Measurements from ENCODE around the gene SMAD7. TPM values are rescaled to one million over a fixed set of nuclear protein-coding genes. Genes with fewer than 3 reads are reported as not detected.

The SMAD7 gene
- total and polyA plus RNA-seq, 10 of the 15 experiments (the other 5 are each of a cell fraction or from before 2014, with no cell fraction given), result 1.3 to 22.5 (median 8.0) TPM

DNA sequence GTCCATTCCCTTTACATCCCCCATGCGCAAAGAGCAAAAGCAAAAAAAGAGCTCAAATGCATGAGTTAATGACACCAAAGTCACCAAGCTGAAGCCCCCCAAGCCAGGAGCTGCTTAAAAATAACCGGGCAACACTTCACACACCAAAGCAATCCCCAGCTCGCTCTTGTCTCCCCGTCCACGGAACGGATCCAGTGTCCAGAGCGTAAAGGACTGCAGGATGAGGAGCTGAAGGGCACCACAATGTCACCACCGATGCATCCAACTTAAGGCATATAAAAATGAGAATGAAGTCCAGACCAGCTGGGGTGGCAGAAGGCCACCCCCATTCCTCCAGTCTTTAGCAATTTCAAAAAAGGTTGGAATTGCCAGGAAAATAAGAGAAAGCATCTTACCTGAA is 8.7 kb downstream of the SMAD7 start:
- Histone ChIP-seq H3K79me2 (ENCODE audit: control insufficient read depth, insufficient read depth, low read length) (peaks cover 100% of the 10 kb centered on the region), H2AFZ (ENCODE audit: control insufficient read depth, low read depth, low read length) (no peak overlapping the region), H3K27me3 (replicated peaks in 1 of 2; ENCODE audit: control insufficient read depth in 2 of 2, insufficient read depth in 2 of 2, low read length in 1 of 2) (no peaks in the 10 kb centered on the region), H3K4me1 (ENCODE audit: control insufficient read depth, insufficient read depth, low read length) (peaks cover 45% of the 10 kb centered on the region), H3K27ac (ENCODE audit: control insufficient read depth, insufficient read depth) (no peak overlapping the region), H3K9ac (ENCODE audit: control insufficient read depth, insufficient read depth, low read length) (no peak overlapping the region), H4K20me1 (ENCODE audit: control insufficient read depth, insufficient read depth) (peaks cover 4% of the 10 kb centered on the region; the same call in 1 of the 2 replicates), H3K36me3 (ENCODE audit: control insufficient read depth in 2 of 2, insufficient read depth in 2 of 2, low read length in 1 of 2) (peaks cover 11 to 14% of the 10 kb centered on the region in 2 experiments), H3K4me3 (no peak overlapping the region; the same call in 1 of the 2 replicates), H3K4me2 (ENCODE audit: control insufficient read depth, insufficient read depth) (peak overlapping the region; percentile 64), H3K9me3 (replicated peaks; ENCODE audit: control insufficient read depth, insufficient read depth, low read length) (no peaks in the 10 kb centered on the region)
- 73% methylated on average over 8 of the region's 8 CpGs for WGBS (ENCODE audit: insufficient coverage, insufficient replicate concordance, low lambda C conversion rate, missing lambda C conversion rate)
- intact Hi-C loops (cut with micrococcal nuclease; ENCODE audit: unreplicated experiment) (loop anchor here (5.0 kb wide), 1 partner anchor 235 kb away; no protein-coding TSS in a partner anchor), in situ Hi-C loops (cut with MboI) (loop anchor here (10.0 to 25.0 kb wide), 2 partner anchors 233 to 1345 kb away; partner anchors contain the start of genes CXXC1 and MBD1)
- ChIA-PET SMC1A (ENCODE audit: uncharacterized antibody, unreplicated experiment) (interaction anchor here (1.2 to 2.1 kb wide), 5 partner anchors 11 to 163 kb away, joined by 3 to 9 read pairs (median 4); no protein-coding TSS in a partner anchor), RAD21 (ENCODE audit: unreplicated experiment) (interaction anchor here (1.0 to 1.5 kb wide), 3 partner anchors 9 to 107 kb away, joined by 3 to 5 read pairs (median 5); no protein-coding TSS in a partner anchor), CTCF (interaction anchor here (0.9 to 1.3 kb wide), 4 partner anchors 10 to 220 kb away, joined by 3 to 5 read pairs (median 4); no protein-coding TSS in a partner anchor), POLR2A (interaction anchor here (1.7 kb wide), 1 partner anchor 14 kb away, joined by 3 read pairs; no protein-coding TSS in a partner anchor)
- DNase-seq (ENCODE audit: low read depth, low spot score) (no peak), FAIRE-seq (no peak), ATAC-seq (no peak)
- BruUV-seq (replicated peaks), result no TSS peak
- no peak for TF ChIP-seq ZNF24 (IDR thresholded peaks at IDR 0.05)

DNA sequence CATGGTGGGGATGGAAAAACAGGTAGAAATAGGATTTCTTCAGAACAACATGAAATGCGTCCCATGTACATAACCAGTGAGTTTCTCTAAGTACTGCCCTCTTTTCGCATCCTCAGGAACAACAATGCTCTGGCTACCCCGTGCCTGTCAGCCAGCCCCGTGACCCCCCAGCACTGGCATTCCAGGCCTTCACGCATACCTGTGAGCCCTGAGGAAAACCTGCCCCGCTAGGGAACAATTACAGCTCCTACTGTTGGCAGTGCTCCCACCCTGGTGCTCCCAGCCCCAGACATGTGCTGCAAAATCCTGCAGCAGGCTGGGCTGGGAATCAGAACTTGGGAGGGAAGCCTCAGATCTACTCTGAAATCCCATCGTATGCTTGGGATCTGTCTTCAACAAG is 9.1 kb downstream of the SMAD7 start:
- in situ Hi-C loops (cut with MboI) (loop anchor here (10.0 to 25.0 kb wide), 2 partner anchors 233 to 1346 kb away; partner anchors contain the start of genes CXXC1 and MBD1), intact Hi-C loops (cut with micrococcal nuclease; ENCODE audit: unreplicated experiment) (loop anchor here (5.0 kb wide), 1 partner anchor 236 kb away; no protein-coding TSS in a partner anchor)
- 78% methylated on average over 7 of the region's 7 CpGs for WGBS (ENCODE audit: insufficient coverage, insufficient replicate concordance, low lambda C conversion rate, missing lambda C conversion rate)
- TSS peak; percentile 11 for BruUV-seq (replicated peaks)
- Histone ChIP-seq H3K4me2 (ENCODE audit: control insufficient read depth, insufficient read depth) (peak overlapping the region; percentile 82), H3K4me1 (ENCODE audit: control insufficient read depth, insufficient read depth, low read length) (peaks cover 42% of the 10 kb centered on the region), H3K27me3 (replicated peaks in 1 of 2; ENCODE audit: control insufficient read depth in 2 of 2, insufficient read depth in 2 of 2, low read length in 1 of 2) (no peaks in the 10 kb centered on the region), H3K27ac (ENCODE audit: control insufficient read depth, insufficient read depth) (no peak overlapping the region), H3K9ac (ENCODE audit: control insufficient read depth, insufficient read depth, low read length) (no peak overlapping the region), H3K4me3 (peak overlapping the region; percentile 35; the same call in 1 of the 2 replicates), H3K36me3 (ENCODE audit: control insufficient read depth in 2 of 2, insufficient read depth in 2 of 2, low read length in 1 of 2) (peaks cover 11 to 14% of the 10 kb centered on the region in 2 experiments), H3K79me2 (ENCODE audit: control insufficient read depth, insufficient read depth, low read length) (peaks cover 99% of the 10 kb centered on the region), H4K20me1 (ENCODE audit: control insufficient read depth, insufficient read depth) (peaks cover 4% of the 10 kb centered on the region; the same call in 1 of the 2 replicates), H3K9me3 (replicated peaks; ENCODE audit: control insufficient read depth, insufficient read depth, low read length) (no peaks in the 10 kb centered on the region), H2AFZ (ENCODE audit: control insufficient read depth, low read depth, low read length) (no peak overlapping the region)
- ATAC-seq, result no peak
- no peak for DNase-seq (ENCODE audit: low read depth, low spot score)
- ChIA-PET SMC1A (ENCODE audit: uncharacterized antibody, unreplicated experiment) (interaction anchor here (0.9 to 2.1 kb wide), 7 partner anchors 10 to 163 kb away, joined by 3 to 9 read pairs (median 4); no protein-coding TSS in a partner anchor), RAD21 (ENCODE audit: unreplicated experiment) (interaction anchor here (1.0 to 1.5 kb wide), 3 partner anchors 9 to 107 kb away, joined by 3 to 5 read pairs (median 5); no protein-coding TSS in a partner anchor), POLR2A (interaction anchor here (0.6 to 1.7 kb wide), 2 partner anchors 12 to 14 kb away, joined by 3 to 7 read pairs; no protein-coding TSS in a partner anchor), CTCF (interaction anchor here (0.7 to 1.3 kb wide), 6 partner anchors 9 to 231 kb away, joined by 3 to 5 read pairs (median 3); no protein-coding TSS in a partner anchor)
- no peak for FAIRE-seq
- TF ChIP-seq, protein P1, sequence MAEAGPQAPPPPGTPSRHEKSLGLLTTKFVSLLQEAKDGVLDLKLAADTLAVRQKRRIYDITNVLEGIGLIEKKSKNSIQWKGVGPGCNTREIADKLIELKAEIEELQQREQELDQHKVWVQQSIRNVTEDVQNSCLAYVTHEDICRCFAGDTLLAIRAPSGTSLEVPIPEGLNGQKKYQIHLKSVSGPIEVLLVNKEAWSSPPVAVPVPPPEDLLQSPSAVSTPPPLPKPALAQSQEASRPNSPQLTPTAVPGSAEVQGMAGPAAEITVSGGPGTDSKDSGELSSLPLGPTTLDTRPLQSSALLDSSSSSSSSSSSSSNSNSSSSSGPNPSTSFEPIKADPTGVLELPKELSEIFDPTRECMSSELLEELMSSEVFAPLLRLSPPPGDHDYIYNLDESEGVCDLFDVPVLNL (IDR thresholded peaks at IDR 0.05; ENCODE audit: low read depth, low read length), result no peak
- TF ChIP-seq, protein P2, sequence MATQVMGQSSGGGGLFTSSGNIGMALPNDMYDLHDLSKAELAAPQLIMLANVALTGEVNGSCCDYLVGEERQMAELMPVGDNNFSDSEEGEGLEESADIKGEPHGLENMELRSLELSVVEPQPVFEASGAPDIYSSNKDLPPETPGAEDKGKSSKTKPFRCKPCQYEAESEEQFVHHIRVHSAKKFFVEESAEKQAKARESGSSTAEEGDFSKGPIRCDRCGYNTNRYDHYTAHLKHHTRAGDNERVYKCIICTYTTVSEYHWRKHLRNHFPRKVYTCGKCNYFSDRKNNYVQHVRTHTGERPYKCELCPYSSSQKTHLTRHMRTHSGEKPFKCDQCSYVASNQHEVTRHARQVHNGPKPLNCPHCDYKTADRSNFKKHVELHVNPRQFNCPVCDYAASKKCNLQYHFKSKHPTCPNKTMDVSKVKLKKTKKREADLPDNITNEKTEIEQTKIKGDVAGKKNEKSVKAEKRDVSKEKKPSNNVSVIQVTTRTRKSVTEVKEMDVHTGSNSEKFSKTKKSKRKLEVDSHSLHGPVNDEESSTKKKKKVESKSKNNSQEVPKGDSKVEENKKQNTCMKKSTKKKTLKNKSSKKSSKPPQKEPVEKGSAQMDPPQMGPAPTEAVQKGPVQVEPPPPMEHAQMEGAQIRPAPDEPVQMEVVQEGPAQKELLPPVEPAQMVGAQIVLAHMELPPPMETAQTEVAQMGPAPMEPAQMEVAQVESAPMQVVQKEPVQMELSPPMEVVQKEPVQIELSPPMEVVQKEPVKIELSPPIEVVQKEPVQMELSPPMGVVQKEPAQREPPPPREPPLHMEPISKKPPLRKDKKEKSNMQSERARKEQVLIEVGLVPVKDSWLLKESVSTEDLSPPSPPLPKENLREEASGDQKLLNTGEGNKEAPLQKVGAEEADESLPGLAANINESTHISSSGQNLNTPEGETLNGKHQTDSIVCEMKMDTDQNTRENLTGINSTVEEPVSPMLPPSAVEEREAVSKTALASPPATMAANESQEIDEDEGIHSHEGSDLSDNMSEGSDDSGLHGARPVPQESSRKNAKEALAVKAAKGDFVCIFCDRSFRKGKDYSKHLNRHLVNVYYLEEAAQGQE (IDR thresholded peaks at IDR 0.05; ENCODE audit: low read depth, low read length), result no peak
- TF ChIP-seq FOS (IDR thresholded peaks at IDR 0.05; ENCODE audit: borderline replicate concordance, extremely low read depth, insufficient read length), result no peak
- TF ChIP-seq MTA2 (IDR thresholded peaks at IDR 0.05; ENCODE audit: low read depth), result no peak
- TF ChIP-seq NFXL1 (IDR thresholded peaks at IDR 0.05; ENCODE audit: borderline replicate concordance), result peak; percentile 97; the same call in 1 of the 2 replicates
- TF ChIP-seq PML (IDR thresholded peaks at IDR 0.05; ENCODE audit: low read length), result no peak
- TF ChIP-seq CREB1 (IDR thresholded peaks at IDR 0.05; ENCODE audit: low read depth), result no peak
- TF ChIP-seq, protein P3, sequence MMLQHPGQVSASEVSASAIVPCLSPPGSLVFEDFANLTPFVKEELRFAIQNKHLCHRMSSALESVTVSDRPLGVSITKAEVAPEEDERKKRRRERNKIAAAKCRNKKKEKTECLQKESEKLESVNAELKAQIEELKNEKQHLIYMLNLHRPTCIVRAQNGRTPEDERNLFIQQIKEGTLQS (IDR thresholded peaks at IDR 0.05; ENCODE audit: borderline replicate concordance, extremely low read depth, low read depth, low read length), result no peak
